Keratinocyte (primary cell): ENCODE results near the gene PRKCH. TPM values are rescaled to one million over a fixed set of nuclear protein-coding genes. Genes with fewer than 3 reads are reported as not detected.

Source experiments
- DNase-seq: peaks from one replicate; pipeline ENCODE4 v3.0.0-alpha.2; 2011; ENCODE audit warnings: low read depth, missing footprints, low spot score
- FAIRE-seq: peaks from 2 replicates; lab custom pipeline; 2011; peaks lifted over from hg19 to GRCh38; lab: Jason Lieb, UNC
- H2AFZ ChIP-seq: 2 replicates; pipeline ENCODE4 v1.6.0; 2012; ENCODE audit warnings: low read length, control low read depth, inconsistent platforms; ENCODE audit not compliant: control insufficient read depth
- H3K27ac ChIP-seq: 2 replicates; pipeline ENCODE4 v1.5.1; 2011; ENCODE audit warnings: low read length; ENCODE audit not compliant: control insufficient read depth, insufficient read depth
- H3K27me3 ChIP-seq: 3 replicates; pipeline ENCODE4 v1.6.0; 2011; ENCODE audit warnings: low read length; ENCODE audit not compliant: control insufficient read depth, insufficient read depth; ENCODE audit errors: extremely low read depth
- H3K36me3 ChIP-seq, 2 experiments: 2 replicates in 1 of 2; 3 replicates in 1 of 2; pipeline ENCODE4 v1.5.1; 2011; ENCODE audit warnings: low read length in 2 of 2, mild to moderate bottlenecking in 1 of 2; ENCODE audit not compliant: control insufficient read depth in 2 of 2, insufficient read depth in 2 of 2; ENCODE audit errors: extremely low read depth in 1 of 2
- H3K4me1 ChIP-seq: 3 replicates; pipeline ENCODE4 v1.5.1; 2011; ENCODE audit warnings: low read length; ENCODE audit not compliant: control insufficient read depth, insufficient read depth; ENCODE audit errors: extremely low read depth
- H3K4me2 ChIP-seq: 3 replicates; pipeline ENCODE4 v1.6.0; 2011; ENCODE audit warnings: low read depth, low read length; ENCODE audit not compliant: control insufficient read depth, insufficient read depth; ENCODE audit errors: extremely low read depth
- H3K4me3 ChIP-seq, 3 experiments: fragments of 200-600 bp in 1 of 3; sonication (generic) in 1 of 3; 2 replicates in 2 of 3; 3 replicates in 1 of 3; pipeline ENCODE4 v1.5.1; 2011 to 2016; ENCODE audit warnings: low read length in 3 of 3, mild to moderate bottlenecking in 3 of 3, control low read depth in 2 of 3, inconsistent platforms in 1 of 3, low read depth in 1 of 3, mixed read lengths in 1 of 3, mixed run types in 1 of 3, moderate library complexity in 1 of 3; ENCODE audit not compliant: control insufficient read depth in 2 of 3, insufficient read depth in 2 of 3; ENCODE audit errors: extremely low read depth in 1 of 3
- H3K79me2 ChIP-seq: 2 replicates; pipeline ENCODE4 v1.6.0; 2012; ENCODE audit warnings: low read length; ENCODE audit not compliant: control insufficient read depth, insufficient read depth
- H3K9ac ChIP-seq: 3 replicates; pipeline ENCODE4 v1.6.0; 2011; ENCODE audit warnings: low read length; ENCODE audit not compliant: control insufficient read depth, insufficient read depth; ENCODE audit errors: extremely low read depth
- H3K9me1 ChIP-seq: 3 replicates; pipeline ENCODE4 v1.6.0; 2011; ENCODE audit warnings: low read length; ENCODE audit not compliant: control insufficient read depth, insufficient read depth; ENCODE audit errors: extremely low read depth
- H3K9me3 ChIP-seq: 2 replicates; pipeline ENCODE4 v1.5.1; 2012; ENCODE audit warnings: low read depth, low read length; ENCODE audit not compliant: control insufficient read depth
- H4K20me1 ChIP-seq: 3 replicates; pipeline ENCODE4 v1.6.0; 2011; ENCODE audit warnings: low read length; ENCODE audit not compliant: control insufficient read depth, insufficient read depth; ENCODE audit errors: extremely low read depth
- EZH2 ChIP-seq: IDR thresholded peaks from one replicate; pipeline ENCODE4 v1.6.1; 2012; ENCODE audit warnings: inconsistent platforms, mild to moderate bottlenecking, low read length, moderate library complexity
- dilution Hi-C: fragments of 300-500 bp; cut with MboI; formaldehyde crosslinking; loops from one replicate; pipeline ENCODE4 v1.7.0; 2020; ENCODE audit warnings: low sequenced_read_pairs; ENCODE audit not compliant: extremely low pct_ligation_motif_present
- polyA plus RNA-seq, 5 experiments: library from polyadenylated mRNA; depleted of rRNA in 3 of 5; stranded (reverse) in 3 of 5; stranded (forward) in 1 of 5; unstranded in 1 of 5; fragments of >200 nt; gene quantifications; 1 replicate in 1 of 5; 2 replicates in 3 of 5; 3 replicates in 1 of 5; pipeline versions ENCODE4 v1.2.1 to v1.2.3, GENCODE V29; 2011 to 2012; ENCODE audit warnings: missing spikeins in 2 of 5, low read depth in 1 of 5, low replicate concordance in 1 of 5
- TF ChIP-seq, protein P1 (sequence below), 3 experiments: IDR thresholded peaks in 1 of 3; conservative IDR thresholded peaks in 1 of 3; optimal IDR thresholded peaks in 1 of 3; 2 replicates in 2 of 3; 3 replicates in 1 of 3; pipeline versions ENCODE3 to v1.5.1; 2011; ENCODE audit warnings: low read length in 3 of 3, mild to moderate bottlenecking in 3 of 3, moderate library complexity in 2 of 3, control low read depth in 1 of 3, inconsistent platforms in 1 of 3; ENCODE audit not compliant: insufficient read depth in 2 of 3; ENCODE audit errors: extremely low read depth in 1 of 3

Gene PRKCH
- polyA plus RNA-seq, 1 donor (not counting 4 experiments of a cell fraction or from before 2014, with no cell fraction given), result 13.7 TPM

DNA sequence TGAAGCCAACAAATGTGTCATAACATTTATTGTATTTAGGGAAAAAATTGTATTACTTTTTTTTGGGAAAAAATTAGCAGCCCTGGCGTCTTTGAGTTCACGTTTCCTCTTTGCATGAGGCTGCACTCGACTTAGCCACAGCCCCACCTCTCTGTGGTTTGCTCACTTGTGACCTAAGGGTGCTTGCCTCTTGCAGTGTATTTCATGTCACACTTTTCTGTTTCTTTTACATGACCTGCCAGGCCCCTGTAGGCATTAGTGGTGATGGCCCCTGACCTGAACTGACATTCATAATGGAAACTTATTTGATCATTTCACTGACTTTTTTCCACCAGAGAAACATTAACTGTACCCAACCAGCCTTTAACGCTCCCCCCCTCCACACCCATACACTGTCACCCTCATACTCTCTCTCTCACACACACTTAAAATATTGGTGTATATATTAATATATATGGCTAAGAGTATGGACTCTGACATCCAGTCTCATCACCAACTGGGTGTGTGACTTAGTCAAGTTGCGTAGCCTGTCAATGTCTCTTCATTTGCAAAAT lies 122.9 kb downstream of the PRKCH start:
- DNase-seq (no peak), FAIRE-seq (no peak)
- H3K9ac ChIP-seq, result no peak overlapping the region
- no peak overlapping the region for H2AFZ ChIP-seq
- no peaks in the 10 kb centered on the region for H3K9me3 ChIP-seq
- H3K36me3 ChIP-seq, result peaks cover 0 to 3% of the 10 kb centered on the region in 2 experiments
- dilution Hi-C loops, result no loop called here
- H3K4me3 ChIP-seq, result no peak overlapping the region
- no peaks in the 10 kb centered on the region for H3K79me2 ChIP-seq
- no peaks in the 10 kb centered on the region for H3K27me3 ChIP-seq
- no peaks in the 10 kb centered on the region for H4K20me1 ChIP-seq
- H3K4me2 ChIP-seq, result no peak overlapping the region
- TF ChIP-seq, protein P1, sequence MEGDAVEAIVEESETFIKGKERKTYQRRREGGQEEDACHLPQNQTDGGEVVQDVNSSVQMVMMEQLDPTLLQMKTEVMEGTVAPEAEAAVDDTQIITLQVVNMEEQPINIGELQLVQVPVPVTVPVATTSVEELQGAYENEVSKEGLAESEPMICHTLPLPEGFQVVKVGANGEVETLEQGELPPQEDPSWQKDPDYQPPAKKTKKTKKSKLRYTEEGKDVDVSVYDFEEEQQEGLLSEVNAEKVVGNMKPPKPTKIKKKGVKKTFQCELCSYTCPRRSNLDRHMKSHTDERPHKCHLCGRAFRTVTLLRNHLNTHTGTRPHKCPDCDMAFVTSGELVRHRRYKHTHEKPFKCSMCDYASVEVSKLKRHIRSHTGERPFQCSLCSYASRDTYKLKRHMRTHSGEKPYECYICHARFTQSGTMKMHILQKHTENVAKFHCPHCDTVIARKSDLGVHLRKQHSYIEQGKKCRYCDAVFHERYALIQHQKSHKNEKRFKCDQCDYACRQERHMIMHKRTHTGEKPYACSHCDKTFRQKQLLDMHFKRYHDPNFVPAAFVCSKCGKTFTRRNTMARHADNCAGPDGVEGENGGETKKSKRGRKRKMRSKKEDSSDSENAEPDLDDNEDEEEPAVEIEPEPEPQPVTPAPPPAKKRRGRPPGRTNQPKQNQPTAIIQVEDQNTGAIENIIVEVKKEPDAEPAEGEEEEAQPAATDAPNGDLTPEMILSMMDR (optimal IDR thresholded peaks at IDR 0.05 in 1 of 3, IDR thresholded peaks at IDR 0.05 in 1 of 3, conservative IDR thresholded peaks at IDR 0.05 in 1 of 3; ENCODE audit: extremely low read depth in 1 of 3, insufficient read depth in 2 of 3, low read length in 3 of 3), result no peak
- TF ChIP-seq EZH2, result no peak
- peaks cover 2% of the 10 kb centered on the region for H3K9me1 ChIP-seq
- peaks cover 4% of the 10 kb centered on the region for H3K4me1 ChIP-seq
- H3K27ac ChIP-seq, result no peak overlapping the region

DNA sequence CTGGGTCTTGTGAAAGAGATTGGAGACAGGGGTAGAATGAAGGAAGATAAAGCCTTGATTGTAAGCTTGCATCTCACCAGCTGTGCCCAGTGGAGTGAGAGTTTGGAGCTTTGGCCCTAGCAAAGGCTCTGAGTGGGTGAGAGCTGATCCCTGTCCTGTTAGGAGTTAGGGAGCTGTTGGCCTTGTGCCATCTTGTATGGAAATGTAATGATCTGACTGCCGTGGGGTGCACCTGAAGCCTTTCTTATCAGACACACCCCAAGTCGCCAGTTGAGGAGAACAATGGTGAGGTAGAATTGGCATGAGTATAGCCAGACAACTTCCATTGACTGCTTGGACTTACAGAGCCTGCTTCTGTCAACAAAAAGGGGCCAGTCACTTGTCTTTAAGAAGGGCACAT lies 130.1 kb downstream of the PRKCH start:
- Histone ChIP-seq H3K27me3 (no peaks in the 10 kb centered on the region), H4K20me1 (no peaks in the 10 kb centered on the region), H3K9ac (no peak overlapping the region), H3K4me2 (no peak overlapping the region), H3K79me2 (no peaks in the 10 kb centered on the region), H3K36me3 (peaks cover 4 to 5% of the 10 kb centered on the region in 2 experiments), H3K9me3 (no peaks in the 10 kb centered on the region), H3K27ac (no peak overlapping the region), H2AFZ (no peak overlapping the region), H3K4me1 (no peaks in the 10 kb centered on the region), H3K9me1 (no peaks in the 10 kb centered on the region), H3K4me3 (no peak overlapping the region)
- FAIRE-seq (no peak), DNase-seq (no peak)
- dilution Hi-C loops, result no loop called here
- no peak for TF ChIP-seq EZH2
- TF ChIP-seq, protein P1 (optimal IDR thresholded peaks at IDR 0.05 in 1 of 3, IDR thresholded peaks at IDR 0.05 in 1 of 3, conservative IDR thresholded peaks at IDR 0.05 in 1 of 3; ENCODE audit: extremely low read depth in 1 of 3, insufficient read depth in 2 of 3, low read length in 3 of 3), result no peak
